NCI-H1417 treated with DMSO at 0.1 percent for 48 hours (cell line): Measurements from ENCODE around the gene CCR8.
"Not testable (repeated sequence)": the region's sequence is repeated elsewhere in the genome, so short reads cannot be mapped to it uniquely, and the experiment has no call there.

Experiments used
- DNase-seq: peaks from one replicate; lab custom pipeline; 2025; lab: John Stamatoyannopoulos, UW

CCR8 gene

DNA sequence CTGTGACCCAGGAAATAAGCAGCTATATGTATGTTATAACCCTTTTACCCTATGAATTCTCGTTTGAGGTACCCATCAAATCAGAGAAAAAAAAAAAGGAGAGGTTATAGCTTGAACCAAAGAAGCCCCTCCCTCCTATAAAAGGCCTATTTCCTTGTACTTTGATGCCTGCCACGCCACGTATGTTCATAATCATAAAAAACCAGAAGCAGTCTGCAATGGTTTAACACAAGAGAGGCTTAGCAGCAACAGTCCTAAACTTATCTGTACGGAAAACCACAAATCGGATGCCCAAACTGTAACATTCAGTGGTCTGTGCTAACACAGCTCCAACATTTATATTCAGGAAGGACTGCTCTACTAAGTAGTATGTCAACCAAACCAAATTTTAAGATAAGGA, 21.2 kb downstream of the CCR8 start:
- DNase-seq = no peak

DNA sequence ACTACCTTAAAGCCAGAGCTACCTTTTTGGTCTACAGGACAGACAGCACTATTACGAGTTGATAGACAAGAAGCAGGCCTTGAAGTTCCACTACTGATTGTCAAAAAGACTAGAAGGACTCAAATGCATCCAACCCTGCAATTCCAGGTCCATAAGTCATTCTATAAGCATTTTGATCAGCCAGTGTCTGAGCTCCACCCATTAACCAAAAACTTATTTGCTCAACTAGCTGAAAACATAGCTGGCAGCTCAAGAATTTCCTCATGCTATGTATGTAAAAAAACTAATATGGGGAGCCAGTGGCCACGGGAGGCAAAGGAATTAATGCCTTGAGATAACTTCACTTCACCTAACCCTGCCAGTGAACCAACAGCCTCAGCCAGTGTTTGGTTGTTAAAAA, 21.6 kb downstream of the CCR8 start:
- DNase-seq = not testable (repeated sequence)

DNA sequence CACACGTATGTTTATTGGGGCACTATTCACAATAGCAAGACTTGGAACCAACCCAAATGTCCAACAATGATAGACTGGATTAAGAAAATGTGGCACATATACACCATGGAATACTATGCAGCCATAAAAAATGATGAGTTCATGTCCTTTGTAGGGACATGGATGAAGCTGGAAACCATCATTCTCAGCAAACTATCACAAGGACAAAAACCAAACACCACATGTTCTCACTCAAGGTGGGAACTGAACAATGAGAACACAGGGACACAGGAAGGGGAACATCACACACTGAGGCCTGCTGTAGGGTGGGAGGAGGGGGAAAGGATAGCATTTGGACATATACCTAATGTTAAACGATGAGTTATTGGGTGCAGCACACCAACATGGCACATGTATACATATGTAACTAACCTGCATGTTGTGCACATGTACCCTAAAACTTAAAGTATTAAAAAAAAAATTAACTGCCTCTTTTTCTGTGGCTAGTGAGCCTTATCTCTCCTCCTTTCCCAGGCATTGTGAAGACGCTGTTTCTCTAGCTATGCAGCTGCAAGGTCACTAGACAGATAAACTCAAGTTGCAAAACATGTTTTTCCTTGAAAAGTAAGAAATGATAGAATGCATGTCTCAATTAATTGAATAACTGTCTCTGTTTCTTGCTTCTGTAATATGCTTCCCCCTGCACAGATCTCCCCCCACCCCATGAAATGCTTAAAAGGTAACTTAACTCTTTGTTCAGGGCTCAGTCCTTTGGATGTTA, 23.8 kb downstream of the CCR8 start:
- DNase-seq = not testable (repeated sequence)

DNA sequence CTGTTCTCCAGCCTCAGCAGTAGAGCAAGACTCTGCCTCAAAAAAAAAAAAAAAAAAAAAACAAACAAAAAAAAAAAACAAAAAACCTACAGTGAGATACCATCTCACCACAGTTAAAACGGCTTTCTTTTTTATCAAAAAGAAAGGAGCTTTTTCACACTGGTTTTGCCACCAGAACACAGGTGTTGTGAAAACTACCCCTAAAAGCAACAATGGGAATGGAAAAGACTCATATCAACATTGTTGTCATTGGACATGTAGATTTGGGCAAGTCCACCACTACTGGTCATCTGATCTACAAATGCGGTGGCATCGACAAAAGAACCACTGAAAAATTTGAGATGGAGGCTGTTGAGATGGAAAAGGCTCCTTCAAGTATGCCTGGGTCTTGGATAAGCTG, 28.8 kb downstream of the CCR8 start:
- DNase-seq = no peak

DNA sequence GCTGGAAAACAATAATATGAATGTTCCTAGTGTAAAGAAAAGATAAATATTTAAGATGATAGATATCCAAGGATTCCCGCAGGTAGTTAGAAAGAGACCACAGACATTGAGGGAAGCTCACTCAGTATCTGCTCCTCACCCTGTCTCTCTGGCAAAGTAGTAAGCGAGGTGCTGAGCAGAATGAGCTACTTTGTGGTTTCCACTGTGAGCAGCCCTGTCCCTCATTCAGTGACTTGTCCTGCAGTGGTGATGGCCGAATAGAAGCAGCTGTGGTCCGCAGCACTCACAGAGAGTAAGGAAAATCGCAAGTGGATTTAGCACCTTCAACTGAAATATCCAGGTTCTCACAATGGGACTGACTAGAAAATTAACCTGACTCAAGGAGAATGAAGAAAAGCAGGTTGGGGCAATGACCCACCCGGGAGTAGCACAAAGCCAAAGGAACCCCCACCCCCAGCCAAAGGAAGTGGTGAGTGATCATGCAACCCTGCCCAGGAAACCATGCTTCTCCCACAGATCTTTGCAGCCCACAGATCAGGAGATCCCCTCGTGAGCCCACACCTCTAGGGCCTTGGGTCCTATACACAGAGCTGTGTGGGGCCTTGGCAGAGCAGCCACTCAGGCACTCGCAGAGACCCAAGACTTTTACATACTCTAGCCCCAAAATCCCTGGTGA, 31.9 kb downstream of the CCR8 start:
- DNase-seq = no peak

DNA sequence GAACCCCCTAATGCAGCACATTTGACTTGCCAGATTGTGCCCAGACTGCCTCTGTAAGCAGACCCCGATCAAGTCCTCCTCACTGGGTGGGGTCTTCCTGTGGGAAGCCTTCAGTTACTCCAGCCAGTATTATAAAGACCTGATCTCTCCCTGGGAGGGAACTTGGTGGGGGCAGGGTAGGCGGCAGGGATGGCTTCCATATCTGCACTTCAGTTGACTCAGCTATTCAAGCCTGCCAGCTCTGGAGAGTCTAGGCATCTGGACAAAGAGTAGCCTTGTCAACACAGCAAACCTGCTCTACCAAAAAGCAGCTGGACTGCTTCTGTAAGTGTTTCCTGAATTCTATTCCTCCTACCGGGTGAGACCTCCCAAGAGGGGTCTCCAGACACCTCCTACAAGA, 32.7 kb downstream of the CCR8 start:
- DNase-seq = no peak

DNA sequence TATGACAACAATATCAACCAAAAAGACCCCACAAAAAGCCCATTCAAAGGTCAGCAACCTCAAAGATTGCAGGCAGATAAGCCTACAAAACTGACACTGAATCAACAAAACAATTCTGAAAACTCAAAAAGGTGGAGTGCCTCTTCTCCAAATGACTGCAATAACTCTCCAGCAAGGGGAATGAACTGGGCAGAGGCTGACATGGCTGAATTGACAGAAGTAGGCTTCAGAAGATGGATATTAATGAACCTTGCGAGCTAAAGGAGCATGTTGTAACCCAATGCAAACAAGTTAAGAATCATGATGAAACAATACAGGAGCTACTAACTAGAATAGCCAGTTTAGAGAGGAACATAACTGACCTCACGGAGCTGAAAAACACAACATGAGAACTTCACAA, 33.3 kb downstream of the CCR8 start:
- no peak for DNase-seq

DNA sequence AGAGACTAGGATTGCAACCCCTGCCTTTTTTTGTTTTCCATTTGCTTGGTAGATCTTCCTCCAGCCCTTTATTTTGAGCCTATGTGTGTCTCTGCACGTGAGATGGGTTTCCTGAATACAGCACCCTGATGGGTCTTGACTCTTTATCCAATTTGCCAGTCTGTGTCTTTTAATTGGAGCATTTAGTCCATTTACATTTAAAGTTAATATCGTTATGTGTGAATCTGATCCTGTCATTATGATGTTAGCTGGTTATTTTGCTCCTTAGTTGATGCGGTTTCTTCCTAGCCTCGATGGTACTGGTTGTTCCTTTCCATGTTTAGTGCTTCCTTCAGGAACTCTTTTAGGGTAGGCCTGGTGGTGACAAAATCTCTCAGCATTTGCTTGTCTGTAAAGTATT, 40.9 kb downstream of the CCR8 start:
- not testable (repeated sequence) for DNase-seq

DNA sequence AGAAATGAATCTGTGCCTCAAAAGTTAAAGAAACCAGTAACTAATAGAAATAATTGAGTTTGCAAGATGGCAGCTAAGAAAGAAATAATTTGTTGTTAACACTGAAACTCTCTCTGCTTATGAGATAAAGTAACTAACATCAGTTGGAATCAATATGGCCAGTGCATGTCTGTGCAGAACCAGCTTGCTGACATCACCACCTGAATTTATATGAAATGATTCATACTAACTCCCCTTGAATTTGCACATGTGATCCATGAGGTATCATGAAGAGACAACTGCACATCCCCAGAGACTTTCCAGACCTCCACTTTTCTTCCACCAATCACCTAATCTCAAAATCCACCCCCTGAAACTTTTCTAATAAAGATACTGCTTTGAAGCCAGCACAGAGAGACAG, 43.3 kb downstream of the CCR8 start:
- DNase-seq = no peak

DNA sequence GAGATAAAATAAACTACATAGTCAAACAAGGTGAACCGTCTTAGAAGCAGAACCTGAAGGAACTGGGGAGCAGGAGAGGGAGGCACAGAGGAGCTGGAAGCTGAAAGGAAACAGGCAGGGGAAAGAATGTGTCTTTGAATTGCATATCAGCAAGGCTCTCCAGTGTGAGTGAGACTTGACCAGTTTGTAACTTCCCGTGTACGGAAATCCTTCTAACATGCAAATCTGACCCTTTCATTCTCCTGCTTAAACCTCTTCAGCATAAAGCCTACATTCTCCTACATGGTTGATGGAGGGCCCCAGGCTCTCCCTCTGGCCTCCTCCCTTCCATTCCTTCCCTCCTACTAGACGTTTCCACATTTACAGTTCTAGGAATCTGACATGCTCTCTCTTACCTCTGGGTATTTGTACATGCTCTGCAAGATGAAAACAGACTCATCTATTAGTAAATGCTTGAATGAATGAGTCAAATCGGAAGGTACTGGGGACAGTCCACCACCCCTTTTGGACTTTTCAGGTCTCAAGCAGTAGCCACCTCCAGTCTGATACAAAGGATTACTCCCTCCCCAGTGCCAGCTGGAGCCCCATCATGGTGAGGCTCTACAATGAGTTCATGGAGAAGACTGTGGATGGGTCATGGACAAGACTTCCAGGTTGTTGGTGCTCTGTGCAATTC, 47.6 kb downstream of the CCR8 start:
- DNase-seq = no peak

DNA sequence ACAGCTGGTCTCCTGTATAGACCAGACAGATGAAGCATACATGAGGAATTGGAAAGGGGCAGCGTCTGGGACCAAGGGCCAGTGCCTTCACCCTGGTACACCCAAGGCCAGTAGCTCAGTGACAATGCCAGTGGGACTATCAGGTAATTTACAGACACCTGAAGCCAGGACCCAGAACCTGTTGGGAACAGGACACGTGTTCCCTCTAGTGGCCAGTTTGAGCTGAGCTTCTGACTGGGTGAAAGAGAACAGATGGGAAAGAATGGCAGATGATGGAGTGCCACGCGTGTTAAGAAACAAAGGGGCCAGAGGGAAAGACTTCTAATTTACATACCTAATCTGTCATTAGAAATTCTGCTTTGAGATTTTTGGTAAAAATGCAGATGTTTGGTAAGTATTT, 48.6 kb downstream of the CCR8 start:
- DNase-seq = no peak

DNA sequence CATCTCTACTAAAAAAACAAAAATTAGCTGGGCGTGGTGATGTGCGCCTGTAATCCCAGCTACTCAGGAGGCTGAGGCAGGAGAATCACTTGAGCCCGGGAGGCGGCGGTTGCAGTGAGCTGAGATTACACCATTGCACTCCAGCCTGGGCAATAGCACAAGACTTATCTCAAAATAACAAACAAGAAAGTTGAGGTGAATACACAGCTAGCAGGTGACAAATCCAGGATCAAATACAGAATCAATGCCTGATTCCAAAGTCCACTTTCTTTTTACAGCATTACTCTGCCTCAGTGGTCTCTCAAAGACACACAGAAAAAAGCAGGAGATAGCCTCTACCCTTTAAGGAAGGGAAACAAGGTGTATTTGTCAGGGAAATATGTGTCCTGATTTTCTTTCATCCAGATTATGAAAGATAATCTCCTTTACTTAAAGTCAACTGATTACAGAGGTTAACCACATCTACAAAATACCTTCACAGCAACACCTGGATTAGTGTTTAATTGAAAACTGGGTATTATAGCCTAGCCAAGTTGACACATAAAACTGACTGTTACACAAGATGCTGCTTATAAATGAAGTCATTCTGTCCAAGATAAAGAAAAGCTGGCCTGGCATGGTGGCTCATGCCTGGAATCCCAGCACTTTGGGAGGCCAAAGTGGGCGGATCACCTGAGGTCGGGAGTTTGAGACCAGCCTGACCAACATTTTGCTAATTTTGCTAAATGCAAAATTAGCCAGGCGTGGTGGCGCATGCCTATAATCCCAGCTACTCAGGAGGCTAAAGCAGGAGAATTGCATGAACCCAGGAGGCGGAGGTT, 49.7 kb downstream of the CCR8 start:
- no peak for DNase-seq

DNA sequence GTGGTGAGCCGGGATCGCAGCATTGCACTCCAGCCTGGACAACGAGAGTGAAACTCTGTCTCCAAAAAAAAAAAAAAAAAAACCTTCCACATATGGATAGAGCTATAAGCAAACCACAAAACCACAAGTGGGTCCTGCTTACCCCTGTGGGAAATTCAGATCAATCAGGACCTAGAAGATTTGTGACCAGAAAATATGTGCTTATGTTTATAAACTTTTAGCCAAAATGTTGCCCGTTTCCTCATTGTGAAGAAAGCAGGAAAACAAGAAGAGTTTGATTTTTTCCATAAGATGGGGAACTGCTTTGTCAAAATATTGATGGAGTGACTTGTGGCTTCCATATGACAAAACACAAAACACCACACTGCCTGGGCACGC, 50.3 kb downstream of the CCR8 start:
- DNase-seq = no peak

DNA sequence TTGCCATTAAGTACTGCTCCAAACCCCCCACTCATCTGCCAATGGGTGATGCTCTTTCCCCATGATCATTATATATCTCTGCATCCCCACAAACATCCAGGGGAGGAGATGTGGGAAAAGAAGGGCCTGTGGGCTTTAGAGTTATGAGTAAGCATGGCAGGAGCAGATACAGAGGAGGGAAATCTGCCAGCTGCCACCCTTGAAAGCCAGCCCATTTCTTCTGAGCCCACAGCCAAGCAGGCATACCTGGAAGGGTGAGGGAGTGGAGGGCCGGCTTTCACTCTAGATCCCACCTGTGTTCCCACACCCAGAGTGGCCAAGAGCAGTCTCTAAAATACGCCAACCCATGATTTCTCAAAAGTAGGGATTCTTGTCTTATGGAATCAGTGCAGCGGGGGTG, 51.9 kb downstream of the CCR8 start:
- no peak for DNase-seq
